ENCODE results near the gene SAFB.

The SAFB gene

DNA sequence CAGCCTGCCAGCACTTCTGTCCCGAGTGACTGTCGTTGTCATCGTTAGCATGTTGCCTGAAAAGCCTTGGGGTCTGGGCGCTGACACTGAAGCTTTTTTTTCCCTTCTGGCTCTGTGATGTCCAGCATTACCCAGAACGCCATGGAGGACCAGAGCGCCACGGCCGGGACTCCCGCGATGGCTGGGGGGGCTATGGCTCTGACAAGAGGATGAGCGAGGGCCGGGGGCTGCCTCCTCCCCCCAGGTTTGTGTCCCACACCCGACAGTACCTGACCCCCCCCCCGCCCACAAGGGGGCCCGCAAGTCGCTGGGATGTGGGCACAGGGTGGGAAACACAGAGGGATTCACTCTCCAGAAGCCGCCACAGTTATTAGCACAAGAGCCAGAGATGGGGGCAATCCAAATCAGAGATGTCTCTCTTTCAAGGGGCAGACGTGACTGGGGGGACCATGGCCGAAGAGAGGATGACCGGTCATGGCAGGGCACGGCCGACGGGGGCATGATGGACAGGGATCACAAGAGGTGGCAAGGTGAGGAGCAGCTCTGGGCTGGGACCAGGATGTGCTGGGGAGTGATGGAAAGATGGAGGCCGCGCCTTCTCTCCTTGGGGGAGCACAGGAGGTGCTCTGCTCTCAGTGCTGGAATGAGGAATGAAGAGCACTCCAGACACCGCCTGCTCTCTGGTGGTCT, 44.2 kb downstream of the SAFB start:
- no peak for DNase-seq (ENCODE audit: low read depth)

DNA sequence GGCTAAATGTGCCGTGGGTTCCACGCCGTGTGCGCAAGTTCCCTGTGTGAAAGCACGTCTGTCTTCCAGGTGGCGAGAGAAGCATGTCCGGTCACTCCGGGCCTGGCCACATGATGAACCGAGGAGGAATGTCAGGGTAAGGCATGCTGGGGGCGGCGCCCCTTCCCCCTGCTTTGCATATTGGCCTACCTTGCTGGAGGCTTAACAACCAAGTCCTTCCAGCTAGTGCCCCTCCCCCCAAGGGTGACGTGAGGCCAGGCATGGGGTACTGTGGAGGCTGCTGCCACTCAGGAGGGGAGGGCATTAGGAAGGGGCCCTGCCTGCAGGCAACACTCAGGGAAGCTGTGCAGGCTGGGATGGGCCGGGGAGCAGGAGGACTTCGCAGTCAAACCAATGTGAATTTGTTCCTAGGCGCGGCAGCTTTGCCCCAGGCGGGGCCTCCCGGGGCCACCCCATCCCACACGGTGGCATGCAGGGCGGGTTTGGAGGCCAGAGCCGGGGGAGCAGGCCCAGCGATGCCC, 44.9 kb downstream of the SAFB start:
- DNase-seq (ENCODE audit: low read depth): no peak

DNA sequence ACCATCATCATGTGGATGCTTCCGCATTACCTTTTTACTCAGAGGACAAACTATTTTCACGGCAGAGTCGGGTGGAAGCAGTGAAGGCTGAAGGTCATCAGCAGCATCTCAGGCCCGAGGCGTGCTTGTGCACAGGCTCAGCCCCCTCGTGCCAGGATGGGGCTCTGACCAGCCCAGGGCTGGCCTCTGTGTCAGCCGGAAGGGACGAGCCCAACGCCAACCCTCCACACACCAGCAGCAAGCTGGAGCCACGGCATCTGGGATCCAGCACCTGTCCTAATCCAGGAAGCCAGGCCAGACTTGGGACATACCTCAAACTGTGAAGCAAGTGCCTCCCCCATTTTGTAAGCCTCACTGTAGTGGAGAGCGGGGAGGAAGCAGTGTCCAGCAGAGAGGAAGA, 46.3 kb downstream of the SAFB start:
- DNase-seq (ENCODE audit: low read depth): no peak

DNA sequence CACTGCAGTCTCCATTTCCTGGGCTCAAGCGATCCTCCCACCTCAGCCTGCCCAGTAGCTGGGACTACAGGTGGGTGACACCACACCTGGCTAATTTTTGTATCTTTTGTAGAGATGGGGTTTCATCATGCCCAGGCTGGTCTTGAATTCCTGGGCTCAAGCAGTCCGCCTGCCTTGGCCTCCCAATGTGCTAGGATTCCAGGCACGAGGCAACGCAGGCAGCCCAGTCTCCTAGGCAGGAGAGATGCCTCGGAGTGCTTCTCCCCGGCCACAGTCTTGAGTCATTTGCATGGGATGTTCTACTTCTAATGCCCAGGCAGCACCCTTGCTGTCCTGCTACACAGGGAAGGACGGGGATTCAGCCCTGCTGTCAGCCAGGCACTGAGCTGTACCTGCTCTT, 48.7 kb downstream of the SAFB start:
- no peak for DNase-seq (ENCODE audit: low read depth)

DNA sequence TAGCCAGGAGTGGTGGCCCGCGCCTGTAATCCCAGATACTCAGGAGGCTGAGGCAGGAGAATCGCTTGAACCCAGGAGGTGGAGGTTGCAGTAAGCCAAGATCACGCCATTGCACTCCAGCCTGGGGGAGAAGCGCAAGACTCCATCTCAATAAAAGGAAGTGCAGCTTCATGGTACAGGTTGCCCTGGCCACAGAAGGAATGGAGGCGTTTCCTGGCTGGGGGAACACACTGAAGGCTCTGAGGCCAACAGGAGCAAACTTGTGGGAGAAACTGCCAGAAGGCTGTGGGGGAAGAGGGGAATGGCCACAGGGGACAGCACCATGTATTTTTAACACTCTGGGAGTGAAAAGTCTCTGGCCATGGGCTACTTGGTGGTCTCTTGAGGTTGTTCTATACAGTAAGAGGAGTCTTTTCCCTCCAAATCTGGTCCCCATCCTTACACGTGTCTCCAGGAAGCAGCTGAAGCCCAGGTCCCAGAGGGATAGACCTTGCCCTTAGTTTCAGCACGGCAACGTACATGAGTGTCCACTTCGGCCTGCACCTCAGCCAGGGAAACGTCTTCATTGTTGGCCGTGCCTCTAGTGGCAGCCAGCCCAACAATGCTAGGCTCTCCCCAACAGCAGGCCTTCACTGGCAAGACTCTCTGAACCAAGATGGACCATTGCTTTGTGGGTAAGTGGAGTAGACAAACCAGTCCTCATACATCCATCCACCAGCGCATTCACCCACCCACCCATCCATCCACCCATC, 50.0 kb downstream of the SAFB start:
- DNase-seq (ENCODE audit: low read depth): no peak

DNA sequence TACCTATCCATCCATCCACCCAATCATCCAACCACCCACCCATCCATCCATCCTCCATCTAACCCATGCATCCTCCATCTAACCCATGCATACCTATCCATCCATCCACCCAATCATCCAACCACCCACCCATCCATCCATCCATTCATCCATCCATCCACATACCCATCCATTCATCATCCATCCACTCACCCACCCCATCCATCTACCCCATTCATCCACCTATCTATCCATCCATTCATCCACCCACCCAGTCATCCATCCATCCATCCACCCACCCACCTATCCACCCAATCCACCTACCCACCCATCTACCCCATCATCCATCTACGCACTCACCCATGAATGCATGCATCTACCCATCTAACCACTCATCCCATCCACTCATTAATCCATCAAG, 50.9 kb downstream of the SAFB start:
- no peak for DNase-seq (ENCODE audit: low read depth)

DNA sequence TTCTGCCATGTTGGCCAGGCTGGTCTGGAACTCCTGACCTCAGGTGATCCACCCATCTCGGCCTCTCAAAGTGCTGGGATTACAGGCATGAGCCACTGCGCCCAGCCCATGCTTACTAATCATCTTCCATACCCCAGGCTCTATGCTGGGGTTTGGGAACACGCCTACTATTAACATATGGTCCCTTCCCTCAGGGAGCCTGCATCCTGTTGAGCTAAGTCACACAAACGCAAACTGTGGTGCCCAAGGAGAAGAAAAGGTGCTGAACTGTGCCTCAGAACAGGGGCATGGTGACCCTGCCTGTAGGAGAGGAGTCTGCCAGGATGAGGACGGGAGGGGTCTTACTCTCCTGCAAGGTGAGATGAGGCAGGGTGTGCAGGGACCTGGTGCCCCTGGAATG, 51.8 kb downstream of the SAFB start:
- DNase-seq (ENCODE audit: low read depth): no peak

DNA sequence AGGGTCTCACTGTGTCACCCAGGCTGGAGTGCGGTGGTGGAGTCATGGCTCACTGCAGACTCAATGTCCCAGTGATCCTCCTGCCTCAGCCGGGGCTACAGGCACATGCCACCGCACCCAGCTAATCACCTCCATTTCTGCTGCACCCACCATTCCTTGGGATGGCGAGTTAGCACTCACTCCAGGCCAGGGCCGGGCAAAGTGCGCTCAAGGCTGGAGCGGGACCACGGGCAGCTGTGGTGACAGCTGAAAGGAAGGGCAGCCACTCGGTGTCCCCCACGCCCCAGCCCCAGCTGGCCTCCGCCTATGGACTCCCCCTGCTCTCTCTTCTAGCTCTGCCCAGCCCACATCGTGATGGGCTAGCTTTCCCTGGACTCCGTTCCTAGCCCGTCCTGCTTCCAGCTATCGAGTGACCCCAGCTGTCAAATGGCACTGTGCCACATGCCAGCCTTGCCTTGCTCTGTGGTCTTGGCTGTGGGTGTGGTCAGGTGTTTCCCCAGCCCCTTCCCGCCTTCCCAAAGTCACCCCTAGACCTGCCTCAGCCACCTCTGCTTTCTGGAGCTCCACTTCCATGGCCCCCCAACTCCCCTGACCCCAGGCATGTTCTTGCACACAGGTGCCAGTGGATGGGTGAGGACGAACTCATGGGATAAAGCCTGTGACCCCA, 53.4 kb downstream of the SAFB start:
- DNase-seq (ENCODE audit: low read depth): no peak

DNA sequence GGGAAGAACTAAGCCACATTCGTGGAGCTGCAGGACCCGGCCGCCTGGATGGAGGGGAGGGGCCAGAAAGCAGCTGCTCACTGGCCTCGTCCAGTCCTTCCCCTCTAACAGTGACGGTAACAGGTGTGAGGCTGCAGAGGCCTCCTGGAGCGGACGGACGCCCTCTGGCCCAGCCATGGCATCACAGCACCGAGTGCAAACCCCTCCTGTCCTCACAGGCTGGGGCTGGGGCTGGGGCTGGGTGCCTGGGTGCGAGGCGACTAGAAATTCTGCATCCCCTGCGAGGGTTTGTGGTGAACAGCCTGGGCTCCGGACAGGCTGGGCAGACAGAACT, 53.9 kb downstream of the SAFB start:
- no peak for DNase-seq (ENCODE audit: low read depth)

DNA sequence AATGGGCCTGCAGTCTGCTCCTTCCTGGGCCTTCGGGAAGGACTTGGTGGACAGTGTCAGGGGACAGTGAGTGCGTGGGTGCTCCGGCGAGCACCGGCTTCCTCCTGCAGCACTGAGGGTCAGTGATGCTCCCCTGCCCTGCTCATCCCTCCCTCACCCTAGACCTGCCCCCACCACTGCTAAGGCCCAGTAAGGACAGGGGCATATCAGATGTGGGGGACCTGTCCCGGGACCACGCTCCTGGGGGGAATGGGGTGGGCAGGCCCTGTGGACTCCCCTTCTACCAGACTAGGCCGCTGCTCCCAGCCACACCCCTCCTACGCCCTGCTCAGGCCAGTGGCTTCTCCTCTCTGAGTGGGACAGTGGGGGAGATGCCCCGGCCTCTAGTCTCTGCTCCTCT, 54.3 kb downstream of the SAFB start:
- no peak for DNase-seq (ENCODE audit: low read depth)

DNA sequence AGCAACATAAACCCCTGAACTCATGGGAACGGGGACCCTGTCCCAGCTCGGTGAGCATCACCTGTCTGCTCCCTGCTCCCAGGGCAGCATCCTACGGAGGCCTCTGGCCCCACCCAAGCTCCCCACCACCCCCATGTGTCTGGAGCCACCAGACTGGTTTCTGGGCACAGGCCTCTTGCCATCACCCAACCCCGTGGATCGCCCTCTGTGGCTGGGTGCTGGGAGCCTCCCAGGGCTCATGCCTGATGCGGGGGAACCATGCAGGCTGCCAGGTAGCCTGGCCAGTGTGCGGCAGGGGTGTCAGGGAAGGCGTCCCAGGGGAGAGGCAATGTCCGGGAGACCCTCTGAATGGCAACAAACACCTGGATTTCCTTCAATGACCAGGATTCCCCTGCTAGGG, 54.7 kb downstream of the SAFB start:
- DNase-seq (ENCODE audit: low read depth): no peak

DNA sequence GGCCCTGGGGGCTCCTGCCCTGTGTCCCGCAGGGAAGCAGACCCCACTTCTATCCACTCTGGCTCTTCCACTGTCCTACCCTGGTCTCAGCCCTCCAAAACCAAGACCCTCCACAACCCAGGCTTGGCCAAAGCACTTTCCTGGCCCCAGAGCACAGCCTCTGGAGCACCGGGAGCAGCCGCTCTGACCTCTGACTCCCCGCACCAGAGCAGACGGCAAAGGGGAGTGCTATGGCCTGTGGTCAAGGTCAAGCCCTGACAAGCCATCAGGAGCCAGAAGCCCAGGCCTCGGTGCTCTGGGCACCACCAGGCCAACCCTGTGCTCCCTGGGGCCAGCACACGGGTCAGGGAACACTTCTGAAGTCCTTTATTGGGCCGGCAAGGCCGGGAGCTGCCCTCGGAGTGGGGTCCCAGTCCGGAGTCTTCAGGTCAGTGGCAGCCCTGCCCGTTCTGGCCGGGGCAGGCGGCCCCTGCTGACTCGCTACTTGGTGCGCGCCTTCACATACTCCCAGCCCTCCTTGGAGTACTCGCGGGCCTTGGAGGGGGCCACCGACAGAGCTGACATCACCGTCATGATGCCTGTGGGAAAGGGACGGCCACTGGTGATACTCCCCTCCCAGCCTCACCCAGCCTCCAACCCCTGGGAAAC, 55.3 kb downstream of the SAFB start:
- no peak for DNase-seq (ENCODE audit: low read depth)

DNA sequence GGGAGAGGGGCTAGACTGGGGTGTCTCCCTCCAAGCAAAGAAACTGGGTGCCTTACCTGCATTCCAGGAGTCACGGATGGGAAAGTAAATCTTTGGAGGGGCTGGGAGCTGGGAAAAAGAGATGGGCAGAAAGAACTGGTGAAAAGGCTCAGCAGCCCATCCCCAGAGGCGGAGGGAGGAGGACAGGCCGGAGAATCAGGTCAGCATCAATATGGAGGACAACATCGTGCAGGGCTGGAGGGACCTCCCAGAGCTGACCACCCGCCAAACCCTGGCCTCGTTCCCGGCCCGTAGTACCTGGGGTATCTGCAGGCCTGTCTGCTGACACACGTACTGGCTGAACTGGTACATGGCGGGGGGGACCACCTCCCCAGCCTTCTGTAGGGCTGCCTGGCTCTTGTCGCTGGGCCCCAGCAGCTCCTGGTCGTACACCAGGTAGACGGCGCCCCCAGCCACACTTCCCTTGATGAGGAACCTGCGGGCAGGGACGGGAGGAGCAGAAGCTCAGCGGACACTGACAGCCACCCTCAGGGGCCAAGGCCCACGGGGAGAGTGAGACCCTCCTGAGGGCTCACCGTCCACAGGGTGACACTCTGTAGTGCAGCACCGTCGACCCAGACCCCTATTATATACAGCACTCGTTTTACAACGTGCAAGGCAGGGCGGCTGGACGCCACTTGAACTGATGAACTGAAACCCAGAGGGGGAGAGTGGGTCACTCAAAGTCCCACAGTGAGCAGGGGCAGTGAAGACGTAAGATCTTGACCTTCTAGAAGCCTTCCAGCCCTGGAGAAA, 56.6 kb downstream of the SAFB start:
- DNase-seq (ENCODE audit: low read depth): no peak

DNA sequence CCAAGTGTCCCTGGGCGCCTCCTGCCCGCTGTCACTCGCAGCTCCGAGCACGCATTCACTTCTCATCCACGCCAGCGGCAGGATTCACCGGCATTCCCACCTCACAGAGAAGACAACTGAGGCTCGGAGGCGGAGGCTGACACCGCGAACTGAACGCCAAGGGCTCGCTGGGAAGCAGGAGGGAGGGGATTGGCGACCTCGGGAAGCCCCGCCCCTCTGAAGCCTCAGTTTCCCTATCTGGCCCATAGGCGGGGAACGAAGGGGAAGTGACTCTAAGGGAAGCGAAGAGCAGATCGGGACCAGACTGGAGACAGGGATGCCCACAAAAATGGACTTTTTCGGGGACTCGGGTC, 57.2 kb downstream of the SAFB start:
- no peak for DNase-seq (ENCODE audit: low read depth)

DNA sequence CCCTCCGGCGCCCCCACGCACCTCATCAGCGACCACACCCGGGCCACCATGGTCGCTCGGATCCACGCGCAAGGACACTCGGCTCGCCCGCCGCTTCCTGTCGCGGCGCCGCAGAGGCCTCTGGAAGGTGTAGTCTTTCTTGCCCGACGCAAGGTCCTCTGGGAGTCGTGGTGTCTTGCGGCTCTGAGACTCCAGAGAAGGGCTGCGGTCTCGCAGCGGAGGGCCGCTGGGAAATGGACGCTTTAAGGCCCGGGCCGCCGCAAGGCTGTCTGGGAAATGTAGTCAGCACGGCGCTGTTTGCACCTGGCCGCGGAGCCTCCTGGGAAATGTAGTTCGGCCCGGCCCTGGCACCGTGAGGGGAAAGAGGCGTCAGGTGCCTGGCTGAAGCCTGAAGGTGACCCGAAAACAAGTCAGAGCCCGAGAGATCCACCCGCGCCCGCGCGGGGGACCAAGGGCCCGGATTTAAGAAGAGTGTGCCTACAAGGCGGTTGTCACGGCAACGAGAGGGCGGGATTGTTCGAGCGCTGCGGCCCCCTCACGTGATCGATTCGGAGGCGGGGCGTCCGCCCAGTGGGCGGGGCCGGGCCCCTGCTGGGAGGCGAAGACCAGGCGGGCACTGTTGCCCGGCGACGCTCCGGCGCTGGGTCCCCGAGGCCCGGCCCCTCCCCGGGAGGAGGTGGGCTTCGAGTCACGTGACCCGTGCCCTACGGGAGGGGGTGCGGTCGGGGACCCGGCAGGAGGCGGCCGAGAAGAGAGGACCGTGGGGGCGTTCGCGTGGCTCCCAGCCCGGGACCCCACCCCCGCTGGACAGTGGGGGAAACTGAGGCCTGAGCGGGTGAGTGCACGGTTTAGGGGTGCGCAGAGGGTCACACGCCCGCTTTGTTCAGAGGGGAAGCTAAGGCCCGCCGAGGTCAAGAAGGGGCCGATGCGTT, 57.8 kb downstream of the SAFB start, which contains the start of the genes HSD11B1L and MICOS13:
Gene HSD11B1L, plus strand, starts transcription at position 591 of the 932 bp plus-strand sequence. CDS start 3,806 bp downstream, outside the sequence.
Gene MICOS13, minus strand, starts transcription at position 80 of the 932 bp plus-strand sequence. Its CDS starts 30 bp downstream, at position 50.
- peak; percentile 99 for DNase-seq (ENCODE audit: low read depth)

DNA sequence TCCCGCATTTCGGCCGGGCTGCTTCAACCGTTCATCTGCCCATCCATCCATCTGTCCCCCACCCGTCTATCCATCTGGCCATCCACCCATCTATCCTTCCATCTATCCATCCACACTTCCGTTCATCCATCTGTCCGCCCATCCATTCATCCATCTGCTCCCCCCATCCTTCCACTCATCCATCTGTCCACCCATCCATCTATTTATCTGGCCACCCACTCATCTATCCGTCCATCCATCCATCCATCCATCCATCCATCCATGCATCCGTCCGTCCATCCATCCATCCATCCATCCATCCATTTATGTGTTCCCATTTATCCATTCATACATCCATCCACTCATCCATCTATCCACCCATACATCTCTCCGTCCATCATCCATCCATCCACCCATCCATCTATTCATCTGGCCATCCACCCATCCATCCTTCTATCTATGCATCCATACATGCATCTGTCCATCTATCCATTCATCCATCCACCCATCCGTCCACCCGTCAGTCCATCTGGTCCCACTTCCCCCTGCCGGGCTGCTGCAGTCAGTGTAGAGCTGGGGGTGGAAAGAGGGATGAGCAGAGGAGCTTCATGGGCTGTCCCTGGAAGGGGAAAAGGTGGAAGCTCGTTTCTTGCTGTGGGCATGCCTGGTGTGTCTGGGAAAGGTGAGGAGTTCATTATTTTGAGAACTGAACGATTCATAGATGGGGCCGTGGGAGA, 58.7 kb downstream of the SAFB start:
- DNase-seq (ENCODE audit: low read depth): no peak

DNA sequence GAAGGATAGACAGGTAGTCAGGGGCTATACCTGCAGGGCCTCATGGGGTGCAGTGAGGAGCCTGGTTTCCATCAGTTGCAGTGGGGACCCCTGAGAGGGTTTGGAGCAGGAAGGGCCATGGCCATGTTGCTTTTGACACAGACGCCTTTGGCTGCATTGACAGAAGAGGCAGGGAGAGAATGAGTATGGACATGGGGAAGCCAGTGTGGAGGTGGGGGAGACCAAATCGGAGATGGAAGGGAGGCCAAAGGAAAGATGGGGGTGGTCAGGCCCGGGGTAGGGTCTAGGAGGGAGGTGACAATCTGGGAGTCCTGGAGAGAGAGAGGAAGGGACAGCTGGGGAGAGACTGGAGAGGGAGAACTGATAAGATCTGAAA, 59.2 kb downstream of the SAFB start:
- DNase-seq (ENCODE audit: low read depth): no peak

DNA sequence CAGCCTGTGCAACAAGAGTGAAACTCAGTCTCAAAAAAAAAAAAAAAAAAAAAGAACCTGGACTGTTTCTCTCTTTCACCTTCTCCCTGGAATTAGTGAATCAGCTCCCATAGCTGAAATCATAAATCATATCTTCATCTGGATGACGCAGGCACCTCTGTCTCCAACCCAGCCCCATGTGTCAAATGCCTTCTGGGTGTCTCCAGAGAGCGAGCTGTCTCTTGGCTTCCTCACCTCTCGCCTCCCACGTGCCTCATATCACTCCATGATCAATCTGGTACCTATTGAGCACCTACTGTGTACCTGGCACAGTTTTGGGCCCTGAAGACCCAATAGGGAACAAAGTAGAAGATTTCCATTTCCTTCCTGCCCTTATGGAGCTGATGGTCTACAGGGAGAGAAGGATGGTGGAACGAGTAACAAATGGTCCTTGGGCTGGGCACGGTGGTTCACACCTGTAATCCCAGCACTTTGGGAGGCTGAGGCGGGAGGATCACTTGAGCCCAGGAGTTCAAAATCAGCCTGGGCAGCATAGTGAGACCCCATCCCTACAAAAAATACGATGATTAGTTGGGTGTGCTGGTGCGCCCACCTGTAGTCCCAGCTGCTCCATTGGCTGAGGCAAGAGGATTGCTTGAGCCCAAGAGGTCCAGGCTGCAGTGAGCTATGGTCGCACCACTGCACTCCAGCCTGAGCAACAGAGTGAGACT, 60.4 kb downstream of the SAFB start:
- DNase-seq (ENCODE audit: low read depth): no peak

DNA sequence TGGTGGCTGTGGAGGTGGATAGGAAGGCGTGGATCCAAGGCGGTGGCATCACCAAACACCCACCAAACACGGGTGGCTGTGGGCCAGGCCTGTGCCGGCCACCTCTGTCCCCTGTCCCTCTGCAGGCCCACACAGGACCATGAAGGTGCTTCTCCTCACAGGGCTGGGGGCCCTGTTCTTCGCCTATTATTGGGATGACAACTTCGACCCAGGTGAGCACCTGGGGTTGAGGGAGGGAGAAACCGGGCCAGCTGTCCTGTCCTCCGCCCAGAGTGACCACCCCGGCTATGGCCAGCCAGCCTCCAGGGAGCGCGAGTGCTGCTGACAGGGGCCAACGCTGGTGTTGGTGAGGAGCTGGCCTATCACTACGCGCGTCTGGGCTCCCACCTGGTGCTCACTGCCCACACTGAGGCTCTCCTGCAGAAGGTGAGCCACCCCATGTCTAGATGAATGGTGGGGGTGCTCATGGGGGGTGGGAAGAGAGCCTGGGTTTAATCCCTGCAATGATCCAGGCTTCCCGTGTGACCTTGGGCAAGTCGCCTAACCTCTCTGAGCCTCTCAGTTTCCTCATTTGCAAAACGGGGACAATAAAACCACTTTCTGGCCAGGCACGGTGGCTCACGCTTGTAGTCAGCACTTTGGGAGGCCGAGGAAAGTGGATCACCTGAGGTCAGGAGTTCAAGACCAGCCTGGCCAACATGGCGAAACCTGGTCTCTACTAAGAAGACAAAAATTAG, 62.0 kb downstream of the SAFB start:
- DNase-seq (ENCODE audit: low read depth): no peak
